ENCODE measurements around the gene ANKMY1. TPM values are rescaled to one million over a fixed set of nuclear protein-coding genes. Genes with fewer than 3 reads are reported as not detected.

ANKMY1 gene
- total RNA-seq, 1 experiment from 2014 or later, result 28.3 TPM

- peak within 1 kb of the TSS; percentile 94 for H3K9ac ChIP-seq (ENCODE audit: low read length)
- peak within 1 kb of the TSS; percentile 98 for H3K27ac ChIP-seq (ENCODE audit: low read depth, low read length)
- H3K79me2 ChIP-seq (ENCODE audit: insufficient read depth, low read length), result peaks cover 50% of the 10 kb centered on the region
- no peaks in the 10 kb centered on the region for H3K27me3 ChIP-seq (ENCODE audit: insufficient read depth, low read length)
- H3K36me3 ChIP-seq (ENCODE audit: control insufficient read depth in 1 of 2, insufficient read depth in 2 of 2, low read length in 2 of 2), result peaks cover 0 to 7% of the 10 kb centered on the region in 2 experiments; a peak in 1 of 4 replicates
- TF ChIP-seq YY1 (IDR thresholded peaks at IDR 0.05; ENCODE audit: extremely low read depth, insufficient replicate concordance, low read depth, low read length), result no peak
- TF ChIP-seq CEBPB (IDR thresholded peaks at IDR 0.05; ENCODE audit: low read depth), result no peak
- TF ChIP-seq, protein P1, sequence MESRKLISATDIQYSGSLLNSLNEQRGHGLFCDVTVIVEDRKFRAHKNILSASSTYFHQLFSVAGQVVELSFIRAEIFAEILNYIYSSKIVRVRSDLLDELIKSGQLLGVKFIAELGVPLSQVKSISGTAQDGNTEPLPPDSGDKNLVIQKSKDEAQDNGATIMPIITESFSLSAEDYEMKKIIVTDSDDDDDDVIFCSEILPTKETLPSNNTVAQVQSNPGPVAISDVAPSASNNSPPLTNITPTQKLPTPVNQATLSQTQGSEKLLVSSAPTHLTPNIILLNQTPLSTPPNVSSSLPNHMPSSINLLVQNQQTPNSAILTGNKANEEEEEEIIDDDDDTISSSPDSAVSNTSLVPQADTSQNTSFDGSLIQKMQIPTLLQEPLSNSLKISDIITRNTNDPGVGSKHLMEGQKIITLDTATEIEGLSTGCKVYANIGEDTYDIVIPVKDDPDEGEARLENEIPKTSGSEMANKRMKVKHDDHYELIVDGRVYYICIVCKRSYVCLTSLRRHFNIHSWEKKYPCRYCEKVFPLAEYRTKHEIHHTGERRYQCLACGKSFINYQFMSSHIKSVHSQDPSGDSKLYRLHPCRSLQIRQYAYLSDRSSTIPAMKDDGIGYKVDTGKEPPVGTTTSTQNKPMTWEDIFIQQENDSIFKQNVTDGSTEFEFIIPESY (IDR thresholded peaks at IDR 0.05; ENCODE audit: extremely low read depth, insufficient replicate concordance, low read length), result no peak
- TF ChIP-seq ATF3 (IDR thresholded peaks at IDR 0.05), result no peak
- no peak for TF ChIP-seq CTCF (IDR thresholded peaks at IDR 0.05 in 2 of 3, conservative IDR thresholded peaks at IDR 0.05 in 1 of 3; ENCODE audit: borderline replicate concordance in 1 of 3, insufficient read depth in 1 of 3, low read depth in 2 of 3, low read length in 2 of 3)
- no peak for TF ChIP-seq EZH2 (IDR thresholded peaks at IDR 0.05)
- no peak for TF ChIP-seq FOSL1 (IDR thresholded peaks at IDR 0.05; ENCODE audit: low read depth)
- peak; percentile 96 for TF ChIP-seq POLR2AphosphoS5 (IDR thresholded peaks at IDR 0.05; ENCODE audit: low read depth, low read length)
- no peak for TF ChIP-seq EZH2phosphoT487 (IDR thresholded peaks at IDR 0.05; ENCODE audit: borderline replicate concordance)
- peak; percentile 48 for TF ChIP-seq POLR2A (IDR thresholded peaks at IDR 0.05; ENCODE audit: borderline replicate concordance, extremely low read depth, insufficient read depth, insufficient read length)
- no peak for TF ChIP-seq SIN3A (IDR thresholded peaks at IDR 0.05; ENCODE audit: low read depth)
- TF ChIP-seq, protein P2, sequence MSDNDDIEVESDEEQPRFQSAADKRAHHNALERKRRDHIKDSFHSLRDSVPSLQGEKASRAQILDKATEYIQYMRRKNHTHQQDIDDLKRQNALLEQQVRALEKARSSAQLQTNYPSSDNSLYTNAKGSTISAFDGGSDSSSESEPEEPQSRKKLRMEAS (IDR thresholded peaks at IDR 0.05), result no peak
- no peaks in the 10 kb centered on the region for H3K9me2 ChIP-seq (ENCODE audit: insufficient read depth)
- DNase-seq (ENCODE audit: low read depth, low spot score), result peak; percentile 72
- CTCF ChIA-PET, result interaction anchor here (1.1 to 2.0 kb wide), 2 partner anchors 20 to 26 kb away, joined by 3 to 5 read pairs; partner anchors contain the start of gene CAPN10
- peaks cover 29 to 47% of the 10 kb centered on the region in 2 experiments for H3K4me1 ChIP-seq (ENCODE audit: control insufficient read depth in 1 of 2, insufficient read depth in 2 of 2, low read length in 2 of 2)
- peak; percentile 72 for ATAC-seq
- no peak within 1 kb of the TSS for H2AFZ ChIP-seq (ENCODE audit: low read depth, low read length, poor library complexity, severe bottlenecking)
- POLR2A ChIA-PET, result interaction anchor here (1.4 to 1.5 kb wide), 3 partner anchors 20 to 66 kb away, joined by 5 to 8 read pairs (median 7); partner anchors contain the start of gene CAPN10
- BruUV-seq (replicated peaks), result no TSS peak
- RAD21 ChIA-PET (ENCODE audit: low non-redundant PET in 1 of 2, low total read pairs in 2 of 2, uncharacterized antibody in 2 of 2, unreplicated experiment in 2 of 2), result no interaction called here
- intact Hi-C loops (cut with micrococcal nuclease), result loop anchor here (2.0 to 10.0 kb wide), 2 partner anchors 27 to 325 kb away; partner anchors contain the start of gene CAPN10
- H3K9me3 ChIP-seq (ENCODE audit: control insufficient read depth in 1 of 2, insufficient read depth in 1 of 2, low read depth in 1 of 2, low read length in 2 of 2), result no peaks in the 10 kb centered on the region
- H3K4me2 ChIP-seq (ENCODE audit: low read length), result peak within 1 kb of the TSS; percentile 80
- H4K20me1 ChIP-seq (ENCODE audit: insufficient read depth), result no peaks in the 10 kb centered on the region
- H3K4me3 ChIP-seq (replicated peaks in 1 of 2; ENCODE audit: low read depth in 1 of 2, low read length in 2 of 2), result peak within 1 kb of the TSS; percentile 67 to 69
These were observed 2.3 kb upstream of the ANKMY1 start, which contains the start of gene DUSP28 for GRCh38 chr2:240560084-240560479. DUSP28 (plus strand) TSS chr2:240560357; CDS start chr2:240560685, 328 bp downstream.

Data from HCT116 (cell line).